IMR-90 (cell line): ENCODE measurements around the gene SDK1. TPM values are rescaled to one million over a fixed set of nuclear protein-coding genes. Genes with fewer than 3 reads are reported as not detected.

Source experiments
- ATAC-seq: fragments of 200-7000 bp; cut with Tn5 transposase; 2 replicates; pipeline ENCODE4 v1.9.1; 2020; ENCODE audit warnings: low read depth, mild to moderate bottlenecking, moderate library complexity
- BruUV-seq: library from RNA; stranded (reverse); fragments of 400-500 nt; replicated peaks from 2 replicates; lab custom pipeline; 2021; lab: Mats Ljungman, UMichigan
- CTCF ChIA-PET: fragments of 300-600 bp; formaldehyde crosslinking; extraction: SDS; loops from one replicate; lab custom pipeline; 2021; ENCODE audit warnings: antibody characterized with exemption; lab: Yijun Ruan, JAX
- POLR2A ChIA-PET: fragments of 300-600 bp; sonication (Branson Sonifier 250); formaldehyde crosslinking; loops from one replicate; lab custom pipeline; 2022; ENCODE audit warnings: antibody characterized with exemption; ENCODE audit not compliant: unreplicated experiment; lab: Charles Lee
- DNase-seq: peaks from one replicate; pipeline ENCODE4 v3.0.0; 2013
- H2AFZ ChIP-seq: replicated peaks from 2 replicates; pipeline ENCODE3; 2013; ENCODE audit warnings: low read length, mild to moderate bottlenecking; ENCODE audit not compliant: poor library complexity
- H2AK5ac ChIP-seq: 2 replicates; pipeline ENCODE4 v1.6.1; 2013; ENCODE audit warnings: low read depth, low read length, inconsistent platforms
- H2AK9ac ChIP-seq: replicated peaks from 2 replicates; pipeline ENCODE3; 2013; ENCODE audit warnings: mild to moderate bottlenecking, low read depth, low read length, moderate library complexity; ENCODE audit not compliant: poor library complexity
- H2BK120ac ChIP-seq: 2 replicates; pipeline ENCODE4 v1.6.1; 2013; ENCODE audit warnings: low read depth, low read length, inconsistent platforms
- H2BK15ac ChIP-seq: 3 replicates; pipeline ENCODE4 v1.6.1; 2013; ENCODE audit warnings: low read depth, low read length, inconsistent platforms
- H2BK20ac ChIP-seq: 2 replicates; pipeline ENCODE4 v1.6.1; 2013; ENCODE audit warnings: low read depth, mild to moderate bottlenecking, inconsistent platforms, low read length, moderate library complexity
- H2BK5ac ChIP-seq: 2 replicates; pipeline ENCODE4 v1.6.1; 2013; ENCODE audit warnings: mild to moderate bottlenecking, low read depth, low read length, inconsistent platforms; ENCODE audit not compliant: poor library complexity, severe bottlenecking
- H3K14ac ChIP-seq: replicated peaks from 2 replicates; pipeline ENCODE4 v1.6.1; 2013; ENCODE audit warnings: low read depth, low read length, inconsistent platforms
- H3K18ac ChIP-seq: 2 replicates; pipeline ENCODE4 v1.6.1; 2013; ENCODE audit warnings: low read depth, low read length, control low read depth
- H3K23ac ChIP-seq: 2 replicates; pipeline ENCODE4 v1.6.1; 2013; ENCODE audit warnings: low read depth, low read length, inconsistent platforms
- H3K27ac ChIP-seq: 2 replicates; pipeline ENCODE4 v1.5.1; 2013; ENCODE audit warnings: mild to moderate bottlenecking, control low read depth, low read length; ENCODE audit not compliant: insufficient read depth
- H3K27me3 ChIP-seq: 2 replicates; pipeline ENCODE4 v1.6.1; 2013; ENCODE audit warnings: low read length; ENCODE audit not compliant: control insufficient read depth, insufficient read depth
- H3K36me3 ChIP-seq: 2 replicates; pipeline ENCODE4 v1.6.1; 2013; ENCODE audit warnings: low read length, mixed read lengths; ENCODE audit not compliant: control insufficient read depth, insufficient read depth
- H3K4ac ChIP-seq: 2 replicates; pipeline ENCODE4 v1.6.1; 2013; ENCODE audit warnings: low read depth, low read length, inconsistent platforms
- H3K4me1 ChIP-seq: 2 replicates; pipeline ENCODE4 v1.6.1; 2013; ENCODE audit warnings: low read length, mixed read lengths; ENCODE audit not compliant: control insufficient read depth, insufficient read depth
- H3K4me2 ChIP-seq: 2 replicates; pipeline ENCODE4 v1.6.1; 2013; ENCODE audit warnings: low read depth, mild to moderate bottlenecking, control low read depth, low read length, moderate library complexity
- H3K4me3 ChIP-seq: 2 replicates; pipeline ENCODE4 v1.5.1; 2013; ENCODE audit warnings: low read depth, mild to moderate bottlenecking, control low read depth, low read length, moderate library complexity; ENCODE audit not compliant: insufficient read depth
- H3K56ac ChIP-seq: 2 replicates; pipeline ENCODE4 v1.6.1; 2013; ENCODE audit warnings: low read length, inconsistent platforms; ENCODE audit not compliant: insufficient read depth; ENCODE audit errors: extremely low read depth
- H3K79me1 ChIP-seq, 2 experiments: 2 replicates each; pipeline ENCODE4 v1.6.1; 2013; ENCODE audit warnings: low read length in 2 of 2, inconsistent platforms in 1 of 2, low read depth in 1 of 2
- H3K9ac ChIP-seq: 2 replicates; pipeline ENCODE4 v1.6.1; 2013; ENCODE audit warnings: low read depth, low read length, control low read depth
- H3K9me1 ChIP-seq: 2 replicates; pipeline ENCODE4 v1.6.1; 2013; ENCODE audit warnings: low read length, inconsistent platforms; ENCODE audit not compliant: insufficient read depth
- H3K9me3 ChIP-seq: 2 replicates; pipeline ENCODE4 v1.6.1; 2013; ENCODE audit warnings: low read length; ENCODE audit not compliant: control insufficient read depth, insufficient read depth
- H4K20me1 ChIP-seq: 2 replicates; pipeline ENCODE4 v1.6.1; 2013; ENCODE audit warnings: low read length, inconsistent platforms; ENCODE audit not compliant: insufficient read depth
- H4K5ac ChIP-seq: 2 replicates; pipeline ENCODE4 v1.6.1; 2013; ENCODE audit warnings: mild to moderate bottlenecking, low read depth, low read length, control low read depth
- H4K8ac ChIP-seq, 2 experiments: 2 replicates each; pipeline ENCODE4 v1.6.1; 2013; ENCODE audit warnings: low read depth in 2 of 2, low read length in 2 of 2, control low read depth in 1 of 2, inconsistent platforms in 1 of 2
- H4K91ac ChIP-seq: 2 replicates; pipeline ENCODE4 v1.6.1; 2013; ENCODE audit warnings: low read depth, low read length, inconsistent platforms; ENCODE audit not compliant: insufficient read depth
- BHLHE40 ChIP-seq: fragments of 150-350 bp; IDR thresholded peaks from 2 replicates; pipeline ENCODE4 v1.6.1; 2016; ENCODE audit warnings: mild to moderate bottlenecking, low read depth, low read length
- CEBPB ChIP-seq: IDR thresholded peaks from 2 replicates; pipeline ENCODE4 v1.6.1; 2012; ENCODE audit warnings: low read depth, low read length, improper control_type of control experiment
- CHD1 ChIP-seq: IDR thresholded peaks from 2 replicates; pipeline ENCODE4 v1.6.1; 2012; ENCODE audit warnings: low read depth, low read length, improper control_type of control experiment
- CTCF ChIP-seq: conservative IDR thresholded peaks from 2 replicates; pipeline ENCODE4 v1.5.1; 2012; ENCODE audit warnings: mild to moderate bottlenecking, low read depth, low read length, improper control_type of control experiment
- ELK1 ChIP-seq: fragments of 150-350 bp; IDR thresholded peaks from 2 replicates; pipeline ENCODE4 v1.6.1; 2016; ENCODE audit warnings: low read depth, mild to moderate bottlenecking, low read length, moderate library complexity, borderline replicate concordance
- FOS ChIP-seq: fragments of 150-350 bp; IDR thresholded peaks from 2 replicates; pipeline ENCODE4 v1.6.1; 2016; ENCODE audit warnings: low read depth, low read length
- MAFK ChIP-seq: IDR thresholded peaks from 2 replicates; pipeline ENCODE4 v1.6.1; 2012; ENCODE audit warnings: low read depth, low read length, improper control_type of control experiment
- MAZ ChIP-seq: IDR thresholded peaks from 2 replicates; pipeline ENCODE4 v1.6.1; 2012; ENCODE audit warnings: low read depth, mild to moderate bottlenecking, low read length, improper control_type of control experiment, moderate library complexity, borderline replicate concordance
- MXI1 ChIP-seq: IDR thresholded peaks from 2 replicates; pipeline ENCODE4 v1.6.1; 2012; ENCODE audit warnings: low read depth, mild to moderate bottlenecking, low read length, moderate library complexity, borderline replicate concordance
- NFE2L2 ChIP-seq: fragments of 150-350 bp; IDR thresholded peaks from 2 replicates; pipeline ENCODE4 v1.6.1; 2016; ENCODE audit warnings: low read depth, mild to moderate bottlenecking, low read length
- POLR2A ChIP-seq: IDR thresholded peaks from 2 replicates; pipeline ENCODE4 v1.6.1; 2012; ENCODE audit warnings: mild to moderate bottlenecking, low read depth, low read length
- RAD21 ChIP-seq: IDR thresholded peaks from 2 replicates; pipeline ENCODE4 v1.6.1; 2012; ENCODE audit warnings: low read length, improper control_type of control experiment
- RCOR1 ChIP-seq: IDR thresholded peaks from 2 replicates; pipeline ENCODE4 v1.6.1; 2012; ENCODE audit warnings: mild to moderate bottlenecking, low read length, improper control_type of control experiment; ENCODE audit not compliant: insufficient replicate concordance
- RFX5 ChIP-seq: IDR thresholded peaks from 2 replicates; pipeline ENCODE4 v1.8.0; 2012; ENCODE audit warnings: low read depth, mild to moderate bottlenecking, low read length, moderate library complexity
- SMC3 ChIP-seq: fragments of 150-350 bp; IDR thresholded peaks from 2 replicates; pipeline ENCODE4 v1.6.1; 2016; ENCODE audit warnings: low read depth, mild to moderate bottlenecking, antibody characterized with exemption, low read length, moderate library complexity
- USF2 ChIP-seq: fragments of 150-350 bp; IDR thresholded peaks from 2 replicates; pipeline ENCODE4 v1.6.1; 2017; ENCODE audit warnings: mild to moderate bottlenecking, antibody characterized with exemption, low read length, low read depth
- WGBS, 2 experiments: methylation state at CpG; one replicate each; pipeline versions ENCODE4 v1.1.5 to v1.1.7; 2013; ENCODE audit warnings: missing lambda C conversion rate in 2 of 2; ENCODE audit not compliant: insufficient read length in 1 of 2; ENCODE audit errors: extremely low coverage in 2 of 2; 5-methylcytosine and 5-hydroxymethylcytosine counted together
- dilution Hi-C: fragments of 300-500 bp; cut with HindIII; formaldehyde crosslinking; loops from one replicate; pipeline ENCODE4 v1.14.3; 2018; ENCODE audit warnings: low sequenced_read_pairs; ENCODE audit not compliant: unreplicated experiment
- in situ Hi-C: fragments of 300-500 bp; cut with MboI; formaldehyde crosslinking; loops from 3 replicates; pipeline ENCODE4 v1.14.3; 2019; ENCODE audit warnings: low sequenced_read_pairs, inconsistent platforms, mixed read lengths
- intact Hi-C: fragments of 100-400 bp; cut with micrococcal nuclease; formaldehyde crosslinking; loops from 2 replicates; pipeline ENCODE4 v1.10.0; 2022
- polyA plus RNA-seq, 3 experiments: library from polyadenylated mRNA; depleted of rRNA; stranded (reverse); fragments of >200 nt; gene quantifications; 2 replicates each; pipeline ENCODE4 v1.2.3, GENCODE V29; 2012; ENCODE audit warnings: low replicate concordance in 1 of 3
- total RNA-seq: library from RNA; depleted of rRNA; stranded (reverse); fragments of >200 nt; gene quantifications from 2 replicates; pipeline ENCODE4 v1.2.3, GENCODE V29; 2012

SDK1 gene
- total and polyA plus RNA-seq, 2 of the 4 experiments (the other 2 are of a cell fraction): 1.5 to 1.6 TPM

- TF ChIP-seq CTCF (no peak), RAD21 (no peak), MXI1 (no peak), NFE2L2 (no peak), SMC3 (no peak), MAZ (no peak), RCOR1 (no peak), RFX5 (no peak), ELK1 (no peak), USF2 (no peak), POLR2A (no peak), MAFK (no peak), CHD1 (no peak), BHLHE40 (no peak), FOS (no peak), CEBPB (no peak)
- Histone ChIP-seq H3K9ac (no peak overlapping the region), H3K14ac (no peak overlapping the region), H2BK5ac (no peak overlapping the region), H2BK20ac (no peak overlapping the region), H3K4me2 (no peak overlapping the region), H3K18ac (no peak overlapping the region), H3K27me3 (no peaks in the 10 kb centered on the region), H4K20me1 (no peaks in the 10 kb centered on the region), H3K4me1 (no peaks in the 10 kb centered on the region), H3K23ac (no peak overlapping the region), H3K4me3 (no peak overlapping the region), H2AFZ (no peak overlapping the region), H3K79me1 (no peaks in the 10 kb centered on the region), H2BK120ac (no peak overlapping the region), H3K36me3 (no peaks in the 10 kb centered on the region), H3K27ac (no peak overlapping the region), H4K5ac (no peak overlapping the region), H2AK9ac (no peak overlapping the region), H3K56ac (no peak overlapping the region), H4K8ac (no peak overlapping the region), H3K4ac (no peak overlapping the region), H2BK15ac (no peak overlapping the region), H3K9me3 (peaks cover 4% of the 10 kb centered on the region; the same call in 1 of the 2 replicates), H3K9me1 (no peaks in the 10 kb centered on the region), H4K91ac (no peak overlapping the region), H2AK5ac (no peak overlapping the region)
- WGBS, 2 experiments: 0% methylated on average over 2 of the region's 7 CpGs; no CpG with 5 or more reads in 1 of the 2 experiments
- in situ Hi-C loops (loop anchor here (10.0 kb wide), 1 partner anchor 1007 kb away; no protein-coding TSS in a partner anchor), intact Hi-C loops (no loop called here), dilution Hi-C loops (no loop called here)
- ChIA-PET CTCF (no interaction called here), POLR2A (no interaction called here)
- DNase-seq (peak; percentile 4), ATAC-seq (no peak)
- no TSS peak for BruUV-seq
Measured at GRCh38 chr7:3892157-3892556, 591.1 kb downstream of the SDK1 start.
